Lower lobe of right lung (tissue), 2 donors: ENCODE results near the gene IRGM. TPM values are rescaled to one million over a fixed set of nuclear protein-coding genes. Genes with fewer than 3 reads are reported as not detected.

Source experiments
- ATAC-seq, 2 donors: fragments of 200-7000 bp; cut with Tn5 transposase; one replicate each; pipeline ENCODE4 v1.9.1; 2020 to 2022; ENCODE audit warnings: mild to moderate bottlenecking in 2 of 2, moderate library complexity in 2 of 2
- DNase-seq: peaks from one replicate; pipeline ENCODE4 v3.0.0-alpha.2; 2020
- H3K27ac ChIP-seq: fragments of 200-600 bp; one replicate; pipeline ENCODE4 v1.8.0; 2022
- H3K27me3 ChIP-seq: fragments of 200-600 bp; one replicate; pipeline ENCODE4 v1.8.0; 2022; ENCODE audit warnings: low read depth
- H3K36me3 ChIP-seq: fragments of 200-600 bp; one replicate; pipeline ENCODE4 v1.8.0; 2022; ENCODE audit warnings: mild to moderate bottlenecking
- H3K4me1 ChIP-seq: fragments of 200-600 bp; one replicate; pipeline ENCODE4 v1.8.0; 2022
- H3K4me3 ChIP-seq: fragments of 200-600 bp; one replicate; pipeline ENCODE4 v1.8.0; 2022; ENCODE audit warnings: mild to moderate bottlenecking
- H3K9me3 ChIP-seq: fragments of 200-600 bp; one replicate; pipeline ENCODE4 v1.8.0; 2022
- intact Hi-C: fragments of 100-400 bp; cut with DNase I; formaldehyde crosslinking; loops from one replicate; pipeline ENCODE4 v1.11.0; 2022
- total RNA-seq: library from RNA; stranded (reverse); fragmentation: NEBNext Ultra II Directional; extraction: Animal tissue kit (Norgen Biotek cat#: 25700); gene quantifications from one replicate; pipeline ENCODE4 v1.2.1, GENCODE V29; 2021
- TF ChIP-seq, protein P1 (sequence below): fragments of 200-600 bp; IDR thresholded peaks from one replicate; pipeline ENCODE4 v1.8.0; 2022; ENCODE audit warnings: antibody characterized with exemption, mild to moderate bottlenecking
- donor health status: DM: no; HTN: yes; CAD: no; lungs with severe emphysema.

The IRGM gene
- total RNA-seq, 1 donor from 2014 or later: 0.24 TPM

DNA sequence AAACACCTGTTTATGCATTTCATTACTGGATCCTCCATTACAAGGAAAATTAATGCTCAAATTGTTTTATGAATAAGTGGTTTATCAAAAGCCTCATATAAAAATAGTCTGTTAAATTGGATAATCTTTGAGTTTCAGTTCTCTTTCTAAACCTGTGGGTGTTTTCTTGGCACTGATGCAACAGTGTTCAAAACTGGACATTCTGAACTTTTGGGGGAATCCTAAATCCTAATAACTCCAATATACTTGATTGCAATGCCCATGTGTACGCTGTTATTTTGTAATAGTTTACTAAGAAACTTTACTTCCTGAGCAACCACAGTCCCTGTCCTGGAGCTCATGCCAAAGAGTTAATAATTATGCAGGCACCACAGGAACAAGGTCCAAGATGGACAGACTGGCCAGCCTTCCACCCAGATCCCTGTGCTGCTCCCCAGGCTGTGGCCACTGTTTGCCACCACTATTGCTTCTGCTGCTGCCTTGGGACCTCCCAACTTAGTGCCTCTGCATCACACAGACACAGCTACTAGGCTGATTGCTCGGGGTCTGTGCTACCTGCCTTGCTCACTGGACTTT, 14.0 kb downstream of the IRGM start:
- peak; percentile 14 to 45 for ATAC-seq
- Histone ChIP-seq H3K27me3 (no peaks in the 10 kb centered on the region), H3K27ac (no peak overlapping the region), H3K9me3 (peaks cover 3% of the 10 kb centered on the region), H3K4me3 (no peak overlapping the region), H3K36me3 (no peaks in the 10 kb centered on the region), H3K4me1 (no peaks in the 10 kb centered on the region)
- intact Hi-C loops: no loop called here
- TF ChIP-seq, protein P1, sequence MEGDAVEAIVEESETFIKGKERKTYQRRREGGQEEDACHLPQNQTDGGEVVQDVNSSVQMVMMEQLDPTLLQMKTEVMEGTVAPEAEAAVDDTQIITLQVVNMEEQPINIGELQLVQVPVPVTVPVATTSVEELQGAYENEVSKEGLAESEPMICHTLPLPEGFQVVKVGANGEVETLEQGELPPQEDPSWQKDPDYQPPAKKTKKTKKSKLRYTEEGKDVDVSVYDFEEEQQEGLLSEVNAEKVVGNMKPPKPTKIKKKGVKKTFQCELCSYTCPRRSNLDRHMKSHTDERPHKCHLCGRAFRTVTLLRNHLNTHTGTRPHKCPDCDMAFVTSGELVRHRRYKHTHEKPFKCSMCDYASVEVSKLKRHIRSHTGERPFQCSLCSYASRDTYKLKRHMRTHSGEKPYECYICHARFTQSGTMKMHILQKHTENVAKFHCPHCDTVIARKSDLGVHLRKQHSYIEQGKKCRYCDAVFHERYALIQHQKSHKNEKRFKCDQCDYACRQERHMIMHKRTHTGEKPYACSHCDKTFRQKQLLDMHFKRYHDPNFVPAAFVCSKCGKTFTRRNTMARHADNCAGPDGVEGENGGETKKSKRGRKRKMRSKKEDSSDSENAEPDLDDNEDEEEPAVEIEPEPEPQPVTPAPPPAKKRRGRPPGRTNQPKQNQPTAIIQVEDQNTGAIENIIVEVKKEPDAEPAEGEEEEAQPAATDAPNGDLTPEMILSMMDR: no peak
- no peak for DNase-seq

- no peaks in the 10 kb centered on the region for H3K4me1 ChIP-seq
- ATAC-seq: peak in 1 of 2 donors; percentile 47
- no peak for DNase-seq
- TF ChIP-seq, protein P1: no peak
- no peaks in the 10 kb centered on the region for H3K27me3 ChIP-seq
- H3K36me3 ChIP-seq: no peaks in the 10 kb centered on the region
- intact Hi-C loops: no loop called here
- H3K4me3 ChIP-seq: no peak overlapping the region
- peaks cover 9% of the 10 kb centered on the region for H3K9me3 ChIP-seq
- H3K27ac ChIP-seq: no peak overlapping the region
These were observed 15.7 kb downstream of the IRGM start for GRCh38 chr5:150862070-150862469.

DNA sequence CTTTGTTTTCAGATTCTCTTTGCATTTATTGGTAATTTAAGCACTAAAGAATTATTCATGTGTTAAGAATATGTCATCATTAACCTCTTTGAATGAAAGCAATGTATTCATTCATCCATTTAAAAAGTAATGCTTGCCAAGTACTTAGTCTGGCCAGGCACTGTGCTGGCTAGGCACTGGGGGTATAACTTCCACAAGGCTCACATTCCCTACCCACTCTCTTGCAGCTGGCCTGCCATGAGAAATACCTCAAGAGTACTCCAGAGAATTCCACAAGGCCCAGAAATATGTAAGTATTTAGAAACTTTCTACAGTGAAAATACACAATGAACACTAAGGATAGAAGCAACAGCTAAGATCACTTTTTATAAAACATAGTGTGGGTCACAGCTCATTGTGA, 33.0 kb downstream of the IRGM start:
- Histone ChIP-seq H3K27me3 (no peaks in the 10 kb centered on the region), H3K27ac (no peak overlapping the region), H3K4me3 (no peak overlapping the region), H3K4me1 (no peaks in the 10 kb centered on the region), H3K9me3 (peaks cover 16% of the 10 kb centered on the region), H3K36me3 (no peaks in the 10 kb centered on the region)
- TF ChIP-seq, protein P1: no peak
- ATAC-seq (no peak), DNase-seq (no peak)
- intact Hi-C loops: no loop called here

GRCh38 chr5:150895431-150896428, 49.4 kb downstream of the IRGM start:
- intact Hi-C loops: no loop called here
- Histone ChIP-seq H3K36me3 (no peaks in the 10 kb centered on the region), H3K9me3 (peaks cover 99% of the 10 kb centered on the region), H3K4me3 (no peak overlapping the region), H3K27me3 (no peaks in the 10 kb centered on the region), H3K4me1 (no peaks in the 10 kb centered on the region), H3K27ac (no peak overlapping the region)
- ATAC-seq: no peak
- DNase-seq: no peak
- TF ChIP-seq, protein P1: no peak

Other genes starting within 250 kb of the IRGM start
- gene SYNPO, start 205.9 kb upstream of the IRGM start, total RNA-seq: 90.6 TPM
- gene MYOZ3, start 185.3 kb upstream of the IRGM start, total RNA-seq: 0.92 TPM
- 46.8 TPM for gene RBM22, start 145.5 kb upstream of the IRGM start, total RNA-seq
- 71.8 TPM for gene DCTN4, start 87.5 kb upstream of the IRGM start, total RNA-seq
- gene SMIM3, start 67.8 kb upstream of the IRGM start, total RNA-seq: 17.1 TPM
- gene ZNF300, start 58.5 kb downstream of the IRGM start, total RNA-seq: 2.0 TPM
- gene GPX3, start 174.1 kb downstream of the IRGM start, total RNA-seq: 855 TPM
- gene TNIP1, start 234.5 kb downstream of the IRGM start, total RNA-seq: 99.6 TPM